Fibroblast of villous mesenchyme (primary cell): ENCODE data around the gene MEF2B. TPM values are rescaled to one million over a fixed set of nuclear protein-coding genes. Genes with fewer than 3 reads are reported as not detected.
A peak's percentile ranks its signal among the peaks of the same experiment; 100 is the strongest.

Source experiments
- DNase-seq: peaks from one replicate; pipeline ENCODE4 v3.0.0-alpha.2; 2010; ENCODE audit warnings: low read depth
- H3K4me3 ChIP-seq: 2 replicates; pipeline ENCODE4 v1.5.1; 2011; ENCODE audit warnings: low read depth, mild to moderate bottlenecking, low read length
- CTCF ChIP-seq: IDR thresholded peaks from 2 replicates; pipeline ENCODE4 v1.5.1; 2012; ENCODE audit warnings: low read depth, mild to moderate bottlenecking, low read length; ENCODE audit not compliant: insufficient read depth
- total RNA-seq: library from RNA; depleted of rRNA; stranded (reverse); fragments of >200 nt; gene quantifications from 2 replicates; pipeline ENCODE4 v1.2.3, GENCODE V29; 2012

MEF2B gene
- total RNA-seq, 1 donor = not detected

GRCh38 chr19:19146865-19147264 lies 23.2 kb downstream of the MEF2B start:
- no peak for DNase-seq
- TF ChIP-seq CTCF = no peak
- no peak overlapping the region for H3K4me3 ChIP-seq

- peak; percentile 93 for TF ChIP-seq CTCF
- peak; percentile 59 for DNase-seq
- H3K4me3 ChIP-seq = no peak overlapping the region
These were observed 24.1 kb downstream of the MEF2B start for GRCh38 chr19:19145684-19146608.

GRCh38 chr19:19145281-19145680 lies 24.8 kb downstream of the MEF2B start:
- no peak overlapping the region for H3K4me3 ChIP-seq
- no peak for DNase-seq
- no peak for TF ChIP-seq CTCF

GRCh38 chr19:19142347-19142746 lies 27.7 kb downstream of the MEF2B start:
- no peak for DNase-seq
- no peak for TF ChIP-seq CTCF

GRCh38 chr19:19140476-19140875 lies 29.6 kb downstream of the MEF2B start:
- peak; percentile 34 for DNase-seq
- no peak overlapping the region for H3K4me3 ChIP-seq
- no peak for TF ChIP-seq CTCF

More at GRCh38 chr19:19142347-19142746, 27.7 kb downstream of the MEF2B start:
- no peak overlapping the region for H3K4me3 ChIP-seq

- no peak for DNase-seq
- no peak overlapping the region for H3K4me3 ChIP-seq
- TF ChIP-seq CTCF = no peak
These were observed 30.2 kb downstream of the MEF2B start for GRCh38 chr19:19139876-19140229.
